ENCODE data around the gene PLXNA4.

The PLXNA4 gene

GRCh38 chr7:132403465-132404110 is 172.7 kb downstream of the PLXNA4 start (continued):
- TF ChIP-seq ZBTB10 (tag by site-specific recombination; IDR thresholded peaks at IDR 0.05) (no peak), YY1 (tag by site-specific recombination; IDR thresholded peaks at IDR 0.05) (no peak)

- TF ChIP-seq KLF1 (tag by site-specific recombination; IDR thresholded peaks at IDR 0.05) (no peak), BCL11B (tag by site-specific recombination; IDR thresholded peaks at IDR 0.05; ENCODE audit: low read depth) (no peak), ZNF621 (tag by site-specific recombination; IDR thresholded peaks at IDR 0.05) (no peak), ZFP3 (tag by site-specific recombination; IDR thresholded peaks at IDR 0.05; ENCODE audit: low read depth) (no peak), ZNF311 (tag by site-specific recombination; IDR thresholded peaks at IDR 0.05; ENCODE audit: borderline replicate concordance) (no peak), ZNF10 (tag by site-specific recombination; IDR thresholded peaks at IDR 0.05) (no peak), KLF8 (tag by site-specific recombination; IDR thresholded peaks at IDR 0.05) (no peak), IKZF3 (tag by site-specific recombination; IDR thresholded peaks at IDR 0.05) (no peak), ZNF747 (tag by site-specific recombination; IDR thresholded peaks at IDR 0.05) (no peak), SCRT1 (tag by site-specific recombination; IDR thresholded peaks at IDR 0.05; ENCODE audit: borderline replicate concordance) (no peak), ZNF24 (tag by site-specific recombination; IDR thresholded peaks at IDR 0.05) (no peak), GFI1B (tag by site-specific recombination; IDR thresholded peaks at IDR 0.05) (no peak)
- Histone ChIP-seq H3K9me3 (ENCODE audit: control insufficient read depth, insufficient read depth, low read depth, low read length) (no peaks in the 10 kb centered on the region), H3K4me1 (ENCODE audit: control insufficient read depth, insufficient read depth, low read length) (0 out of 2 replicates have a peak, but pooled peaks cover 3% of the 10 kb centered on the region), H3K4me3 (ENCODE audit: low read depth, low read length) (no peak overlapping the region), H3K36me3 (ENCODE audit: control insufficient read depth in 2 of 2, insufficient read depth in 1 of 2, low read length in 2 of 2) (no peaks in the 10 kb centered on the region), H3K27ac (ENCODE audit: extremely low read depth, low read depth, low read length) (no peak overlapping the region)
- ChIA-PET POLR2A (no interaction called here), CTCF (interaction anchor here (0.6 kb wide), 1 partner anchor 747 kb away, joined by 3 read pairs; no protein-coding TSS in a partner anchor)
Measured at GRCh38 chr7:132402751-132403245, 173.5 kb downstream of the PLXNA4 start.

- no peaks in the 10 kb centered on the region for H3K36me3 ChIP-seq (ENCODE audit: control insufficient read depth in 2 of 2, insufficient read depth in 1 of 2, low read length in 2 of 2)
- H3K4me1 ChIP-seq (ENCODE audit: control insufficient read depth, insufficient read depth, low read length), result no peaks in the 10 kb centered on the region
- POLR2A ChIA-PET, result no interaction called here
- CTCF ChIA-PET, result no interaction called here
- no peaks in the 10 kb centered on the region for H3K9me3 ChIP-seq (ENCODE audit: control insufficient read depth, insufficient read depth, low read depth, low read length)
- H3K27ac ChIP-seq (ENCODE audit: extremely low read depth, low read depth, low read length), result no peak overlapping the region
- no peak for TF ChIP-seq REST (tag by site-specific recombination; IDR thresholded peaks at IDR 0.05)
- no peak for TF ChIP-seq PRDM10 (tag by site-specific recombination; IDR thresholded peaks at IDR 0.05)
- no peak for TF ChIP-seq ZNF211 (tag by site-specific recombination; IDR thresholded peaks at IDR 0.05; ENCODE audit: low read depth)
- TF ChIP-seq ZFHX2 (tag by site-specific recombination; conservative IDR thresholded peaks at IDR 0.05), result no peak
- no peak for TF ChIP-seq TRIM28 (IDR thresholded peaks at IDR 0.05; ENCODE audit: borderline replicate concordance, low read length)
- no peak for TF ChIP-seq ZNF701 (tag by site-specific recombination; IDR thresholded peaks at IDR 0.05)
- no peak for TF ChIP-seq ZNF391 (tag by site-specific recombination; IDR thresholded peaks at IDR 0.05; ENCODE audit: borderline replicate concordance, low read depth)
- no peak for TF ChIP-seq ZNF596 (tag by site-specific recombination; IDR thresholded peaks at IDR 0.05)
- no peak overlapping the region for H3K4me3 ChIP-seq (ENCODE audit: low read depth, low read length)
Measured at GRCh38 chr7:132402096-132402495, 174.2 kb downstream of the PLXNA4 start.

All from HEK293 (cell line).